H9 (cell line): ENCODE measurements around the gene KANK4. TPM values are rescaled to one million over a fixed set of nuclear protein-coding genes. Genes with fewer than 3 reads are reported as not detected.

Source experiments
- DNase-seq: peaks from one replicate; pipeline ENCODE4 v3.0.0-alpha.2; 2017
- H2AFZ ChIP-seq: one replicate; pipeline ENCODE4 v1.6.1; 2013; ENCODE audit warnings: mild to moderate bottlenecking, low read length, control low read depth, moderate library complexity
- H2AK5ac ChIP-seq: 2 replicates; pipeline ENCODE4 v1.6.1; 2013; ENCODE audit warnings: low read length, control low read depth, mixed read lengths; ENCODE audit not compliant: insufficient read length
- H2BK120ac ChIP-seq: one replicate; pipeline ENCODE4 v1.6.1; 2013; ENCODE audit warnings: low read depth, mild to moderate bottlenecking, low read length, control low read depth, inconsistent platforms; ENCODE audit not compliant: poor library complexity, severe bottlenecking
- H2BK12ac ChIP-seq: 2 replicates; pipeline ENCODE4 v1.6.1; 2013; ENCODE audit warnings: low read length, control low read depth, mixed read lengths, low read depth; ENCODE audit not compliant: insufficient read length
- H2BK15ac ChIP-seq: 2 replicates; pipeline ENCODE4 v1.6.1; 2013; ENCODE audit warnings: low read depth, low read length, control low read depth
- H2BK20ac ChIP-seq: one replicate; pipeline ENCODE4 v1.6.1; 2013; ENCODE audit warnings: low read depth, mild to moderate bottlenecking, low read length, control low read depth, inconsistent platforms; ENCODE audit not compliant: poor library complexity, severe bottlenecking
- H2BK5ac ChIP-seq: 2 replicates; pipeline ENCODE4 v1.6.1; 2013; ENCODE audit warnings: low read length, control low read depth, mixed read lengths; ENCODE audit not compliant: insufficient read length
- H3K14ac ChIP-seq: 2 replicates; pipeline ENCODE4 v1.6.1; 2013; ENCODE audit warnings: low read length, control low read depth; ENCODE audit not compliant: insufficient read depth
- H3K18ac ChIP-seq: 2 replicates; pipeline ENCODE4 v1.6.1; 2013; ENCODE audit warnings: low read depth, mild to moderate bottlenecking, mixed read lengths, low read length, control low read depth; ENCODE audit not compliant: insufficient read length
- H3K23ac ChIP-seq: 2 replicates; pipeline ENCODE4 v1.6.1; 2013; ENCODE audit warnings: low read length, control low read depth, mixed read lengths, low read depth; ENCODE audit not compliant: insufficient read length
- H3K23me2 ChIP-seq: 2 replicates; pipeline ENCODE4 v1.6.1; 2013; ENCODE audit warnings: low read depth, mild to moderate bottlenecking, mixed read lengths, low read length, control low read depth; ENCODE audit not compliant: insufficient read length, poor library complexity, severe bottlenecking
- H3K27ac ChIP-seq: 2 replicates; pipeline ENCODE4 v1.5.1; 2013; ENCODE audit warnings: low read length, control low read depth, mixed read lengths, low read depth; ENCODE audit not compliant: insufficient read length
- H3K27me3 ChIP-seq: 2 replicates; pipeline ENCODE4 v1.6.1; 2013; ENCODE audit warnings: low read length, control low read depth, inconsistent platforms; ENCODE audit not compliant: insufficient read depth
- H3K4ac ChIP-seq: 2 replicates; pipeline ENCODE4 v1.6.1; 2013; ENCODE audit warnings: low read depth, mild to moderate bottlenecking, control low read depth, inconsistent platforms, low read length, moderate library complexity
- H3K4me1 ChIP-seq: 2 replicates; pipeline ENCODE4 v1.6.1; 2013; ENCODE audit warnings: low read length, control low read depth, inconsistent platforms; ENCODE audit not compliant: insufficient read depth
- H3K4me2 ChIP-seq: 2 replicates; pipeline ENCODE4 v1.6.1; 2013; ENCODE audit warnings: low read length, control low read depth, mixed read lengths; ENCODE audit not compliant: insufficient read length, insufficient read depth
- H3K56ac ChIP-seq: 2 replicates; pipeline ENCODE4 v1.6.1; 2013; ENCODE audit warnings: low read depth, mild to moderate bottlenecking, mixed read lengths, low read length, control low read depth; ENCODE audit not compliant: insufficient read length
- H3K79me1 ChIP-seq: 2 replicates; pipeline ENCODE4 v1.6.1; 2013; ENCODE audit warnings: low read depth, mild to moderate bottlenecking, moderate library complexity, low read length, control low read depth, inconsistent platforms; ENCODE audit not compliant: insufficient read depth, poor library complexity, severe bottlenecking
- H3K79me2 ChIP-seq: 2 replicates; pipeline ENCODE4 v1.6.1; 2013; ENCODE audit warnings: low read length, control low read depth, inconsistent platforms; ENCODE audit not compliant: insufficient read depth
- H3K9ac ChIP-seq: 2 replicates; pipeline ENCODE4 v1.6.1; 2013; ENCODE audit warnings: low read length, control low read depth, mixed read lengths; ENCODE audit not compliant: insufficient read length; ENCODE audit errors: extremely low read depth
- H3K9me3 ChIP-seq: one replicate; pipeline ENCODE4 v1.6.1; 2013; ENCODE audit warnings: low read depth, low read length, inconsistent platforms; ENCODE audit not compliant: control insufficient read depth
- H3T11ph ChIP-seq: one replicate; pipeline ENCODE4 v1.6.1; 2013; ENCODE audit warnings: mild to moderate bottlenecking, low read length, control low read depth, inconsistent platforms
- H4K20me1 ChIP-seq: one replicate; pipeline ENCODE4 v1.6.1; 2013; ENCODE audit not compliant: control insufficient read depth, insufficient read length, insufficient read depth
- H4K5ac ChIP-seq: 2 replicates; pipeline ENCODE4 v1.6.1; 2013; ENCODE audit warnings: low read depth, mild to moderate bottlenecking, mixed read lengths, low read length, control low read depth; ENCODE audit not compliant: insufficient read length
- H4K8ac ChIP-seq: replicated peaks from 2 replicates; pipeline ENCODE4 v1.6.1; 2013; ENCODE audit warnings: low read length, control low read depth, mixed read lengths, low read depth; ENCODE audit not compliant: insufficient read length
- H4K91ac ChIP-seq: 2 replicates; pipeline ENCODE4 v1.6.1; 2013; ENCODE audit warnings: low read depth, mild to moderate bottlenecking, moderate library complexity, mixed read lengths, low read length, control low read depth; ENCODE audit not compliant: insufficient read length
- H3K27ac Mint-ChIP-seq, 3 experiments: 2 replicates in 2 of 3; 3 replicates in 1 of 3; pipeline ENCODE4 v1.8.0; 2020 to 2021; ENCODE audit warnings: mixed read lengths in 3 of 3, mild to moderate bottlenecking in 1 of 3, moderate library complexity in 1 of 3
- H3K27me3 Mint-ChIP-seq: 2 replicates; pipeline ENCODE4 v1.8.0; 2021; ENCODE audit warnings: low read depth, mild to moderate bottlenecking, moderate library complexity, mixed read lengths
- H3K36me3 Mint-ChIP-seq, 3 experiments: 2 replicates in 2 of 3; 3 replicates in 1 of 3; pipeline ENCODE4 v1.8.0; 2020 to 2021; ENCODE audit warnings: low read depth in 3 of 3, mixed read lengths in 3 of 3; ENCODE audit not compliant: insufficient read depth in 1 of 3
- H3K4me1 Mint-ChIP-seq, 2 experiments: 2 replicates each; pipeline ENCODE4 v1.8.0; 2020; ENCODE audit warnings: mixed read lengths in 2 of 2
- H3K4me3 Mint-ChIP-seq, 2 experiments: 2 replicates in 1 of 2; 3 replicates in 1 of 2; pipeline ENCODE4 v1.8.0; 2020 to 2021; ENCODE audit warnings: mild to moderate bottlenecking in 2 of 2, mixed read lengths in 2 of 2, moderate library complexity in 1 of 2
- H3K9me3 Mint-ChIP-seq, 2 experiments: 2 replicates in 1 of 2; 3 replicates in 1 of 2; pipeline ENCODE4 v1.8.0; 2020; ENCODE audit warnings: mild to moderate bottlenecking in 2 of 2, mixed read lengths in 2 of 2, moderate library complexity in 1 of 2
- CTCF ChIP-seq: fragments of 200-600 bp; sonication (generic); conservative IDR thresholded peaks from 3 replicates; pipeline ENCODE4 v1.8.0; 2021; ENCODE audit warnings: antibody characterized with exemption, mild to moderate bottlenecking
- WGBS: extraction: QIAGEN DNeasy Blood & Tissue Kit; methylation state at CpG from one replicate; pipeline ENCODE4 v1.1.7; 2013; ENCODE audit warnings: missing lambda C conversion rate, low lambda C conversion rate, mixed read lengths; ENCODE audit not compliant: insufficient read length; ENCODE audit errors: extremely low coverage; 5-methylcytosine and 5-hydroxymethylcytosine counted together
- total RNA-seq: library from RNA; stranded (reverse); gene quantifications from 2 replicates; pipeline ENCODE4 v1.2.1, GENCODE V29; 2021

The KANK4 gene
- total RNA-seq, 1 experiment from 2014 or later, result 0.15 TPM

- H2BK5ac ChIP-seq, result no peak overlapping the region
- H3K9me3 ChIP-seq, result no peaks in the 10 kb centered on the region
- no peaks in the 10 kb centered on the region for H3K9me3 Mint-ChIP-seq
- H3K27ac Mint-ChIP-seq, result no peak overlapping the region
- no peak overlapping the region for H2AFZ ChIP-seq
- H3K27me3 Mint-ChIP-seq, result peaks cover 15% of the 10 kb centered on the region
- no peak overlapping the region for H3K27ac ChIP-seq
- H3K18ac ChIP-seq, result no peak overlapping the region
- no peak overlapping the region for H4K91ac ChIP-seq
- DNase-seq, result no peak
- H3T11ph ChIP-seq, result no peak overlapping the region
- H3K23me2 ChIP-seq, result no peaks in the 10 kb centered on the region
- H4K20me1 ChIP-seq, result no peaks in the 10 kb centered on the region
- peaks cover 6% of the 10 kb centered on the region; the same call in 1 of the 2 replicates for H3K4me1 ChIP-seq
- H3K4ac ChIP-seq, result no peak overlapping the region
- H3K23ac ChIP-seq, result no peak overlapping the region
- no peak overlapping the region for H3K4me2 ChIP-seq
- H3K27me3 ChIP-seq, result no peaks in the 10 kb centered on the region; the same call in 1 of the 2 replicates
- no peak overlapping the region for H3K9ac ChIP-seq
- H3K79me1 ChIP-seq, result no peaks in the 10 kb centered on the region
- H2BK12ac ChIP-seq, result no peak overlapping the region
- peaks cover 29 to 30% of the 10 kb centered on the region in 2 experiments for H3K4me1 Mint-ChIP-seq
- no peak overlapping the region for H2AK5ac ChIP-seq
- no peak overlapping the region for H2BK20ac ChIP-seq
- WGBS, result no CpG with 5 or more reads among the region's 1 CpG
- no peaks in the 10 kb centered on the region for H3K36me3 Mint-ChIP-seq
- no peak overlapping the region for H2BK15ac ChIP-seq
- no peaks in the 10 kb centered on the region for H3K79me2 ChIP-seq
- H3K4me3 Mint-ChIP-seq, result no peak overlapping the region
- H4K8ac ChIP-seq, result no peak overlapping the region
- no peak for TF ChIP-seq CTCF
- H4K5ac ChIP-seq, result no peak overlapping the region
- no peak overlapping the region for H2BK120ac ChIP-seq
- no peak overlapping the region for H3K14ac ChIP-seq
- H3K56ac ChIP-seq, result no peak overlapping the region
Measured at GRCh38 chr1:62307446-62307845, 11.8 kb downstream of the KANK4 start.
